ENCODE results near the gene PDYN.

Gene PDYN

DNA sequence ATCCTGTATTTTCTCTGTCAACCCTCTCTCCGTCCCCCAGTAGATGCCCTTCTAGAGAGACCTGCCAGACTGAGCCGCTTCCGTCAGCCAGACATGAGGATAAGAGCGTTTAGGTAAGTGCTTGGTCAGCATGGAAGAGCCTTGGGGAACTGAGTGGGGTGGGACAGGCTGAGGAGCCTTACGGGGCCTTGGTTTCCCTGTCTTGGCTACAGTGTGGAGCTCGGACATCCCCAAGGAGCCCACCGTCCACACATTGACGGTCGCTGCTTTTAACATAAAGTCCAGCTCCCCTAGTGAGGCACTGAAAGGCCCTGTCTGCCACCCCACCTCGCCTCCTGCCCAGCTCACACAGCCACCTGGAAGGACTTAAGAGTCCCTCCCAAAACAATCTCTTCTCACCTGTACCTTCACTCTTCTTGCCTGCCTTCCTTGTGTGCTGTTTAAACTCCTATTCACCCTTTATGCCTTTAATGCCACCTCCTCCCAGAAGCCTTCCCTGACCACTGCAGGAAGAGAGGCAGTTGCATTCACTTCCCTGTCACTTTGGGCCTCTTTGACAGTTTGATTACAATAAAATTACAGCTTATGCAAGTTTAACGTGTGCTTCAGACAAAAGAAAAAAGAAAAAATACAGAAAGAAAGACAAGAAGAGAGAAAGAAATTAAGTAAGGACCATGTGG is 42.3 kb downstream of the PDYN start:
- DNase-seq (ENCODE audit: low read depth), result no peak

DNA sequence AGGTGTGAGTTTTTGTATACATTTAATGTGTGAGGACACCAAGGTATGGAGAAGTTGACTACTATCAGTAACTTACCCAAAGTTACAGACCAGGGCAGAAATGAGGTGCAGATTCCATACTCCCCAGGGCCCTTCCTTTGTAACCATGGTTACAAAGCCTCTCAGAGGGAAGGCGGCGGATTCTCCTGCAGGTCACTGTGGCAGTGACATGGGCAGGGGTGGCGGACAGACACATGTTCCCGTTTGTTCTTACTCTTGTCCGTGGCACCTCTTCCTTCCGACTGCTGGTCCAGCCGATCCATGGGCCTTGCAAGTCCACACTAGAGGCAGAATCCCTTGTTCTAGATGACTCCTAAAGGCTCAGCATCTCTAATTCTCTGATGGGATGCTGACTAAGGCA is 43.0 kb downstream of the PDYN start:
- DNase-seq (ENCODE audit: low read depth), result no peak

- no peak for DNase-seq (ENCODE audit: low read depth)
Observed at GRCh38 chr20:1949347-1950100, 44.3 kb downstream of the PDYN start.

GRCh38 chr20:1947535-1947846 is 46.4 kb downstream of the PDYN start:
- DNase-seq (ENCODE audit: low read depth), result no peak

- DNase-seq (ENCODE audit: low read depth), result no peak
Observed at GRCh38 chr20:1946762-1947534, 46.9 kb downstream of the PDYN start.

GRCh38 chr20:1946442-1946761 is 47.5 kb downstream of the PDYN start:
- DNase-seq (ENCODE audit: low read depth), result no peak

GRCh38 chr20:1945660-1946059 is 48.2 kb downstream of the PDYN start:
- no peak for DNase-seq (ENCODE audit: low read depth)

DNA sequence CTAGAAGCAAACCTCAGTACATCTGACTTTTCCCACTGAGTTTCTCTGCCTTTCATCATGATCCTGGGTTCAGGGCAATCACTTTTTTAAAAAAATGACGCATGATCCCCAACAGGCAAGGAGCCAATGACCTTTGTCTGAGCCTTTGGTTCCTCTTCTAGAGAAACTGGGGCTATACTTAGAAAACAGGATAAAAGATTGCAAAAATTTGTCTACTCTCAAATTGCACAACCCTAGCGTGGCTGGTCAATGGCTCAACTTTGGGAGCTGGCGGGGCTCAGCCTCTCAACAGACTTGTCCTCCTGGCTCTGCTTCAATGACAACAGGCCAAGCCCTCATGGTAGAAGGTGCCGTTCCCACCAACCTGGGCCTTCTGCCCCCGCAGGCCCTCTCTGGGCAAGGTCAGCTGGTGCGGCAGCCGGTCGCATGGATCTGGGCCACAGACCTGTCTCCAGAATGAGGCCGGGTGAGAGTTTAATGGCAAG is 48.7 kb downstream of the PDYN start:
- DNase-seq (ENCODE audit: low read depth), result no peak

- DNase-seq (ENCODE audit: low read depth), result no peak
Observed at GRCh38 chr20:1944345-1945091, 49.3 kb downstream of the PDYN start.

DNA sequence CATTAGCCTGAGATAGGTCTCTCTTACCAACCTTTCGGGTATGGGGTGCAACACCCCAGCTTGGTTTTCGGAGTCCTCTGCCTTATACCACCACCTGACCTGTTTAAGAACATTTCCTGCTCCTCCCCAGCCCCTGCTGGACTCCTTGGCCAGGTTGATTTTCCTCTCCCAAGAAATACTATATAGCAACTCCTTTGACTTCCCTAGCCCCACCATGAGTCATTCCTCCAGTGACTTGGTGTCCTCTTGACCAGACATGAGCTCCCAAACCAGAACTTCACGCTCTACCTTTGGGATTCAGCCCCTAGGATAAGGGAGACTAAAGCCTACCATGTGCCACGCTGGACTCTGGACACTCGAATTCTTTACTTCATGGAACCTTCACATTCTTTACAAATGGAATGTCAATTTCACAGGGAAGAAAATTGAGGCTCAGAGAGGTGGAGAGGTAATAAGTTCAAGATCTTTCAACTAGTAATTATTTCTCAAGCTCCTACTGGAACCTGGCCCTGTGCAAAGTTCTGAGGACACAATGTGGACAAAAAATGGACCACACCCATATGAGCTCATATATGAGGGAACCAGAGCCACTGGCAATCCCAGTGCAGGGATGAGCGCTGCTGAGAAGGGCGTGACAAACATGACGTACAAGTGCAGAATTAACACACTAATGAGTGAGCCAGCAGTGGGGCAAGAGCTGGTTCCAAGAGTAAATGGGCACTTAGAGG is 50.4 kb downstream of the PDYN start:
- no peak for DNase-seq (ENCODE audit: low read depth)

DNA sequence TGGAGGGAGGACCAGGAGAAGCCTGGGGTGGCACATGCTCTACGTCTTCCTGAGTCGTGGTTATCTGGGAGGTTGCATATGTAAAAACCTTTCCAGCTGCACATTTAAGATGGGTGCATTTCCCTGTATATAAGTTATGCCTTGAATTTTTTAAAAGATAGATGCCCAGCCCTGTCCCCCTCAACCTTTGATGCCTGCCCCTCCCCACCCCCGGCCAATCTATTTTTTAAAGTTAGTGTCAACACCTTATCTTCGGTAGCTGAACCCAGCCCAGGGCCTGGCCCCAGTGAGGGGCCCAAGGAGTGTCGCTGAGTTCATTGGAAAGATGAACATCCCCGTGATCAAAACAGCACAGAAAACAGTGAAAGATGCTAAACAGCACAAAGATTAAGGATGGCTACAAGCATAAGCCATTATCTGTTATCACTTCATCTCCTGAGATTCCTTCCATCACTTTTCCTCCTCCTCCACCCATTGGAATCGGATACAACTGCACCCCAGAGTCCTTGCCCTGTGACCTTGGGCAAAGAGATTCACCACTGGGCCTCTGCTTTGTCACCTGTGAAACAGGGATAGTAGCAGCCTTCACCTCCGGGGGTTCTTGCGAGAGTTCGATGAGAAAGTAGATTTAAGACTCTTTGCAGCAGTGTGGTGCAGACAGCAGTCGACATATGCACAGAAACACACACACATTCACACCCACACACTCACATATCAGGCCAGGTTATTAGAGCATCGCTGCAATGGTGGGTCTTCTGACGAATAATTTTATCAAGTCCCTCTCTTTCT is 51.2 kb downstream of the PDYN start:
- no peak for DNase-seq (ENCODE audit: low read depth)

DNA sequence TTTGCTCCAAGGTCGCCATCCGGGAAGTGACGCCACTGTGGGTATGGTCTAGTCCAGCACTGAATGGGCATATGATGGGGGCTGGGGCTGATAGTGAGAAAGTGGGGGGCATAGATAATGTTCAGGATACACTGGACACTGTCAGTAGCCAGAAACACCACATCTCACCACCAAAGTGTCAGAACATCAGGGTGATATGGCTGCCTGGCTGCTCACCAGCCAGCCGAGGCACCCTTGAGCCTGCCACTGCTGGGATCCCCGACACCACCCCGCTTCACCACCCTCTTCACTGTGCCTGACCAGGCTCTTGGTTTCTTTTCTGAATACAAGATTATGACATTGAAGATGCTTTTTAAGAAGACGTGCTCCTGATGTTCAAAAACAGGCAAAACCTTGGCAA is 51.8 kb downstream of the PDYN start:
- no peak for DNase-seq (ENCODE audit: low read depth)

GRCh38 chr20:1941226-1941625 is 52.6 kb downstream of the PDYN start:
- DNase-seq (ENCODE audit: low read depth), result no peak

DNA sequence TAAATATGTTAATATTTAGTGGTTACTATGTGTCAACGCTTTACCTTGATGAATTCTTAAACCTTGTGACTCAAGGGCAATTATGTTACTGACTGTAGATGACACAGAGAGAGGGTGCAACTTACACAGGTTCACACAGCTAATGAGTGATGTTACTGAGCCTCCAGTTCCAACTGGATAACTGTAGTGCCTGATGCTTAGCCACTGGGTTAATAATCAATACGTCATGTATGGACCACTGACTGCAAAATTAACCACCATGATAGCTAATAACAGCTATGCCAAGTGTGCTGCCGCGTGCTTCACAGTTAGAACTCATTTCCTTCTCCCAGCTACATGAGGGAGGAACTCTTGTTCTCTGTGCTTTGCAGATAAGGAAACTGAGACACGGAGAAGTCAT is 53.3 kb downstream of the PDYN start:
- DNase-seq (ENCODE audit: low read depth), result no peak

GRCh38 chr20:1939270-1939595 is 54.6 kb downstream of the PDYN start:
- no peak for DNase-seq (ENCODE audit: low read depth)

DNA sequence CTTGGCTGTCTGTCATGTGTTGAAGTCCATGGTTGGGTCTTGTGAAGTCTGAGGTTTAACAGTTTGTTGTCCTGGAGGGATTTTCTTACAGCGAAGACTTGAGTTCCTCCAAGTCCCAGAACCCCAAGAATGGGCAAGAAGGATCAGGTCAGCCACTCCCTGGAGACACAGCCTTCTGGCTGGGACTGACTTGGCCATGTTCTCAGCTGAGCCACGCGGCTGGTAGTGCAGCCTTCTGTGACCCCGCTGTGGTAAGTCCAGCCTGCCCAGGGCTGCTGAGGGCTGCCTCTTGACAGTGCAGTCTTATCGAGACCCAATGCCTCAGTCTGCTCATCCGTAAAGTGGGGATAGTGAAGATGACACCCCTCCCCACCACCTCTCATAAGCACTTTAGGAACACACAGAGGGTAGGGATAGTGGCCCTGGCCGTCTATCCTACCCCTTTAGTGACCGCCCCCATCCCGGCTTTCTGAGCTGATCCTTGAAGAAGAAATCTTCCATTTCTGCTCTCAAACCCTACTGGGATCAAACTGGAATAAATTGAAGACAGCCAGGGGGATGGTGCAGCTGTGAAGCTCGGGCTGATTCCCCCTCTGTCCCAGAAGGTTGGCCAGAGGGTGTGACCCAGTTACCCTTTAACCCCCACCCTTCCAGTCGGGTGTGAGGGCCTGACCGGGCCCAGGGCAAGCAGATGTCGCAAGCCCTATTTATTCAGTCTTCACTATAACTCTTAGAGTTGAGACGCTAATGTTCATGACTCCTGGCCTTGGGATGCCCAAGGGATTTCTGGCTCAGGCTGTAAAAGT is 55.2 kb downstream of the PDYN start:
- no peak for DNase-seq (ENCODE audit: low read depth)

GRCh38 chr20:1937316-1937976 is 56.4 kb downstream of the PDYN start:
- no peak for DNase-seq (ENCODE audit: low read depth)

GRCh38 chr20:1935696-1936366 is 58.0 kb downstream of the PDYN start:
- DNase-seq (ENCODE audit: low read depth), result no peak

All from stimulated activated CD4-positive, alpha-beta T cell treated with anti-CD3 and anti-CD28 coated beads, Interleukin-2, amount 100 ng/mL, for 4 hours (primary cell).